Fibroblast of the conjunctiva (primary cell): ENCODE measurements around the gene ZBTB7A.

Experiments
- DNase-seq: peaks from one replicate; pipeline ENCODE4 v3.0.0-alpha.2; 2010; ENCODE audit warnings: low read depth

The ZBTB7A gene

DNA sequence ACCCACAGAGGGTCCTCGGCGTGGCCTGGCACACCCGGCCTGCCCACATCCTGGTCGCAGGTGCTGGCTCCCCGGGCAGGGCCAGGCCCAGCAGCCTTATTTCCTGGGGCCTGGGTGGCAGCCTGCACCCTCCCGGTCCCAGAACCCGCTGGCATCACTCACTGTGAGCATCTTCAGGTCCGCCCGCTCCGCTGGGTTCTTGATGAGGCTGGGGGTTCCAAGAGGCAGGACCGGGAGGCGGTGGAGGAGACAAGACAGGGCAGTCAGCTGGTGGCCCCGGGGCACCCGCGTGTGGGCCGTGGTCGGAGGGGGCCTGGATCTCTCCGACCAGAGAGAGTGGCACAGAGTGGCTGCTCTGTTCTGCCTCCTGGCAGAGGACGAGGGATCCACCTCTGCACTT is 27.6 kb upstream of the ZBTB7A start:
- DNase-seq: no peak

DNA sequence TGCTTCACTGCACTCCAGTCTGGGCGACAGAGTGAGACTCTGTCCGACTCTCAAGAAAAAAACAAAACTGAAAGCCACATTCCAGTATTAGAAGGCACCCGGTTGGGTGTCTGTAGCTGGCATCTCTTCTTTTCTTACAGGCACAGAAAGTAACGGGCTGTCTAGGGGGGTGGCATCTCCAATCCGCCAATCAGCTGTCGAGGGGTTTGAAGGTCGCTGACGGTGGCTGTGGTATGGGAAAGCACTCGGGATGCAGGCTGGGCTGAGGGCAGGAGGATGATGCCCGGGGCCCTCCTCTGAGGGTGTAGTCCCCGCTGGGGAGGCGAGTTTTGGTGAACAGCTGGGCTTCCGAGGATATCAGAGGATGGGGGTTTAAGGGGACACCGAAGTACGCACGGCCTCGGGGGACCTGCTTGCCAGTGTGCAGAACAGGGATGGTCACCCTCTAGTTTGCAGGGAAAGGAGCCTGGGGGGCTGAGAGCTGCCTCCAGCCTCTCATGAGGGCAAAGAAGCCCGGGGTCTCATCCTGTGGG is 27.0 kb upstream of the ZBTB7A start:
- DNase-seq: no peak

DNA sequence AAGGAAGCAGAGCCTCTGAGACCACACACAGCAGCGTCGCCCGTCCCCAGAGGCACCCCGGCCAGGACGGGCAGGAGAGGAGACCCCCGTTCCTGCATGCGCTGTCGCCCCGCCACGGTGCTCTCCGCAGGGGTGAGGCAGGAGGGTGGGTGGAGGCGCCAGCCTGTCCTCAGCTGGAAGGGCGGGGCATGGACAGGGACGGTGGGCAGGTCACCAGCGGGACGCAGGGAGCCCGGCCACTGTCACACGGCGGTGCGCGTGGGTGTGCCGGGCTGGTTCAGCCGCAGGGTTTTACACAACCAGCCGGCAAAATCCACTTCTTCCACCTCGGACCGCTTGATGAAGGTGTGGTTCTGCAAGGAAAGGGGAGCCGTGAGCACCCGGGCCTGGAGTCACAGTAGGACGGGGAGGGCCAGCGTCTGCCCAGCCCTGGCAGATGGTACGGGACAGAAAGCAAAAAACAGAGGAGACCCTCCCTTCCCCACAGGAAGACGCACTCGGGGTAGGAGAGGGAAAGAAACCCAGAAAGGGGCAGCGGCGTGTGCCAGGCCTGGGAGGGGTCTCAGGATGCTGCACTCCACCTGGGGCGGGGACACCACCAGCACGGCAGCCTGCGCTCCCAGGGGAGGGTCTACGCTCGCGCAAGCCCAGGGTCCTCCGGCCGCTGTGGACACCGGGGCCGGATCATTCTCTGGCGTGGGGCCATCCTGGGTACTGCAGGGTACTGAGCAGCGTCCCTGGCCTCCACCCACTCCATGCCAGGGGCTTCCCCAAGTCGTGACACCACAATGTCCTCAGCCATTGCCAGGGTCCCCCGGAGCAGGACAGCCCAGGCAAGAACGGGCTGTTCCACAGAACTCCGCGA is 23.9 kb upstream of the ZBTB7A start:
- no peak for DNase-seq

DNA sequence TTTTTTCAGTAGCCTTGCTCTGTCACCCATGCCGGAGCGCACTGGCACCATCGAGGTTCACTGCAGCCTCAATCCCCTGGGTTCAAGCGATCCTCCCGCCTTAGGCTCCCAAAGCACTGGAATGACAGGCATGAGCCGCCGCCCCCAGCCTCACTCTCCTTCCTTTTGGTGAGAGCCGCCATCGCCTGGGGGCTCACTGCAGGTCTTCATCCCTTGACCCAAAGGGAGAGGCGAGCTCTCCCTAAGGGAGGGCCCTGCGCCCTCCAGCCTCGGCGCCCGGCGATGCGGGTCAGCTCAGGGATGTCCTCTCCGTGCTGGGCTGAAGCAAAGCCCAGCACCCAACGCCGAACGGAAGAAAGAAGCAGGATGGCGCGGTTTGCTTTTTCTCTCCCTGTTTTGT is 23.2 kb upstream of the ZBTB7A start:
- DNase-seq: no peak

DNA sequence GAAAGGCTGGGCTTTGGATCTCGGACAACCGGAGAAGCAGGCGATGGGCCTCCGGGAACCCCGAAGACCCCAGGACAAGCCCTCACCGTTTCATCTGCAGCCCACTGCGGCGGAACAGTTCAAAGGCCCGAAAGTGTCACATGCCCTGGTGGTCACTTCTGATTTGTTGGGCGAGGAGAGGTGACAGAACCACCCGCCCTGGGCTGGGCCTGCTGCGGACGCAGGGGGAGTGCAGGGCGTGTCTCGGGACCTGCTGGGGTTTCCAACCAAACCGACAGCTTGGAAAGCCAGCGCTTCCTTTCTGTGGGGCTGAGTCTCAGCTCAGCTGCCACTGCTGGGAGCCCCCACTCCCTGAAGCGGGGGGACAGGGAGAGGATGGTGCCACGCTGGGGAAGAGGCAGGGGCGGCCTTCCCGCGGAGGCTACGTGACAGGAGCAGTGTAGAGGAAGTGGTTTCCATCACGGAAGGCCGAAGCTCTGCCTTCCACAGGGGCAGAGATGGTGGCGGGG is 22.8 kb upstream of the ZBTB7A start:
- DNase-seq: no peak

DNA sequence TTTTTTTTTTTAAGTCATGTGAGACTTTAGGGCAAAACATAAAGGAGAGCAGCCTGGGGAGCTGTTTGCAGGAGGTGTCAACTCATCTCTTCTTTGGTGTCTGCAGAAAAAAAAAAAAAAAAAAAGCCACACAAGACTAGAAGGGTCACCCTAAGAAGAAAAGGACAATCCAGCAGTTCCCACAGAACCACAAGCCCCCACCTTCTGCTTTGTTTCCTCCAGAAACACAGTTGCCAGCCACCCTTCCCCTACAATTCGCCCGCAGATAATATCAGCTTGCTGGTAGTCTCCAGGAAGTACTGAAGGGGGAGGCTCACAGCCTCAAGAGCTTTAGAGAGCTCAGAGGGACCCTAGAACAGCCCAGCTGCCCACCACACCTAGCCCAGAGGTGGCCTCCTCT is 22.3 kb upstream of the ZBTB7A start:
- no peak for DNase-seq

DNA sequence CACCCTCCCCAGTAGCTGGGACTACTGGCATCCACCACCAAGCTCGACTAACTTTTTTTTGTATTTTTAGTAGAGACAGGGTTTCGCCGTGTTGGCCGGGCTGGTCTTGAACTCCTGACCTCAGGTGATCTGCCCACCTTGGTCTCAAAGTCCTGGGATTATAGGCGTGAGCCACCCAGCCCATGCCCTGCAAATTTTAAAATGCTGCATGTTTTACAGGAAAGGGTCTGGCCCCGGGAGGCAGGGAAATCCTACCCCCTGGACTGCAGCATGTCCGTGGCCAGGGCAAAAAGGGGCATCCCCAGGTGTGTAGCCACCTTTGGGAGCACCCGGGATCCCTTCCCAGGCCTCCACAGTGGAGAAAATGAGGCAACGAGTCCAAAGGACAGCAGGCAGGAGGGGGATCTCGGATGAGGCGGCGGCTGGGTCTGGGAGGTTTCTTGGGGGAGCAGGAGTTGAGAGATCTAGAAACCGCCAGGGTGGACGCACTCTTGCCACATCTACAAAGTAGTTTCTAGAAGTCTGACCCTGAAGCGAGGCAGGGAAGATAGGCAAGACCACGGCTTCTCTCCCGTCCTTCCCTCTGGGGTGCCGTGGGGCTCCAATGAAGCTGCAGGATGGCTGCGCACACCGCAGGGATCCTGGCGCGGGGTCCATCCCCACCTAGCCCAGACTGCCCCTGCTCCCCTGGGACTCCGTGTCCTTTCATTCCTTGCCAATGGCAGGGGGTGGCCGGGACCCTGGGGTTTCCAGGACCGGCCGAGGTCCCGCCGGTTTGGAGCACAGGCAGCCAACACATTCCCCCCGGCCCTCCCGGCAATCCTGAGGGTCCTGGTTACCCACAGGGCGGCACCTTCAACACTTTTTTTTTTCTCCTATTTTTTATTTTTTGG is 21.3 kb upstream of the ZBTB7A start:
- no peak for DNase-seq

DNA sequence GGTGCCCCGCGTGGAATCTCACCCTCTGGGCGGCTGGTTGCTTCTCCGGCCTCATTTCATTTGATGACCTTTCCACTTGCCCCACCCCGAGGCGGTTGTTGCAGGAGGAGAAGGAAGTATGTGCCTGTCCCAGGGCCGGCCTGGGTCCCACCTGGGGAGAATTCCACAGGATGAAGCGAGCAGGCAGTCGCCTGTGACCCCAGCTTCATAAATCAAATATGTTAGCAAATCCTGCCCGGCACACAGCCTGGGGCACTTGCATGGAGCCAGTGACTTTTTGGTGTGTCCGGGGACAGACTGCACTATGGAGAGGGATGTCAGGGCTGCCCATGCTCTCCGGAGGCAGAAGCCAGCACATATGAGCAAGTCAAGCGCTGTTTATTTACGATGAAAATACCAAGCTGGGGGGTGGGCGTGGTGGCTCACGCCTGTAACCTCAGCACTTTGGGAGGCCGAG is 19.7 kb upstream of the ZBTB7A start:
- no peak for DNase-seq

DNA sequence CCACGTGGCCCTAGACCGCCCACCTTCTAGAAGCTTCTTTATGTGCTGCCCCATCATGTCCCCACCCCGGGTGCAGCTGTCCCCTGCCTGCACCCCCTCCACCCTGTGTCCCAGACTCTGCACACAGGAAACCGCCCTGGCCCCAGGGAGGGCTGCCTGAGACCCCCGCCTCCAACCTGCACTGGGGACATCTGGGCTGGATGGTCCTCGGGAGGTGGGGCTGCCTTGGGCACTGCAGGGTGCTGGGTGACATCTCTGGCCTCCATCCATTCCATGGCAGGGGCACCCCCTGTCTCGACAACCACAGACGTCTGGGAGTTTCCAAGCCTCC is 17.8 kb upstream of the ZBTB7A start:
- DNase-seq: no peak

DNA sequence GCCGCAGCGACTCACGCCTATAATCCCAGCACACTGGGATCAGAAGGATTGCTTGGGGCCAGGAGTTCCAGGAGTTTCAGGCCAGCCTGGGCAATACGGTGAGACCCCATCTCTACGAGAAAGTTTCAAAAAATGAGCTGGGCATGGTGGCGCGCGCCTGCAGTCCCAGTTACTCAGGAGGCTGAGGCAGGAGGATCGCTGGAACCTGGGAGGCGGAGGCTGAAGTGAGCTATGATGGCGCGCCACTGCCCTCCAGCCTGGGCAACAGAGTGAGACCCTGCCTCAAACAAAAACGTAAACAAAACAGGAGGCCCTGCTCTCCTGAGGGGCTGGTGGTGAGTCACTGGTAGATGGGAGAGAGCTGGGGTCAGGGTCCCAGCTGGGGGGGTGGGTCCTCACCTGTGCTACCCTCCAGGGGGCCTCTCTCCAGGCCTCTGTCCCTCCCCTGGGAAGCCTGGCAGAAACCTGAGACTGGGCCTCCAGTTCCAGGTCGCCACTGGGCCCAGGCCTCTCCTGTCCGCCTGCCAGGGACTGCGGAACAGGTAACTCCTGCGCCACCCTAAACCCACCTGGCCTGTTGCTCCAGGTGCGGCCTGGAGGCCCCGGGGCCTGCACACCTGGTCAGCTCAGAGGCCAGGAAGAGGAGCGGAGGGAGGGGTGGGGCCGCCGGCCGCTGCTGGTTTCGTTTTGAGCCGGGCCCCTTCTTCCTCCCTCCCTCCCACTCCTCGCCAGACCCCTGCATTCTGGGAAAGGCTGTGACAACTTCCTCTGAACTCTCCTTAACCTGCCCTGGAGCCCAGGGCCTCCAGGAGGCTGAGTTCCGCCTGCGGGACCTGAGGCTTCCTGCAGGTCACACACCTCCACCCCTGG is 17.2 kb upstream of the ZBTB7A start:
- DNase-seq: no peak

DNA sequence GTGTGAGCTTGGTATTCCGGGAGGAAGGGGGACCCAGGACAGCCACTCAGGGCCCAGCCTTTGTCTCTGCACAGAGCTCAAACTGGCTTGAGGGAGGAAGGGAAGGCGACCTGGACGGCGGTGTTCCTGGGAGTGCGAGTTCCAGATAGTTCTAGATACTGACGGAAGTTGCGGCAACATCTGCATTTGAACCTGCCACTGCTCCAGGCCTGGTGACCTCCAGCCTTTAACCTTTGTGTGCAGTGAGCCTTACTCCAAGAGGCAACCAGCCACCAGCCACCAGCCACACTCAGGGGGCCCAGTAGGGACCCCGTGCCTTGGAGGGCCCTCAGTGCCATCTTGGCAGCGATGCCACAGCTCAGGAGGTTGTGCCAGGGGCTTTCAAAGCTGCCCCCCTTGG is 15.5 kb upstream of the ZBTB7A start:
- DNase-seq: no peak

DNA sequence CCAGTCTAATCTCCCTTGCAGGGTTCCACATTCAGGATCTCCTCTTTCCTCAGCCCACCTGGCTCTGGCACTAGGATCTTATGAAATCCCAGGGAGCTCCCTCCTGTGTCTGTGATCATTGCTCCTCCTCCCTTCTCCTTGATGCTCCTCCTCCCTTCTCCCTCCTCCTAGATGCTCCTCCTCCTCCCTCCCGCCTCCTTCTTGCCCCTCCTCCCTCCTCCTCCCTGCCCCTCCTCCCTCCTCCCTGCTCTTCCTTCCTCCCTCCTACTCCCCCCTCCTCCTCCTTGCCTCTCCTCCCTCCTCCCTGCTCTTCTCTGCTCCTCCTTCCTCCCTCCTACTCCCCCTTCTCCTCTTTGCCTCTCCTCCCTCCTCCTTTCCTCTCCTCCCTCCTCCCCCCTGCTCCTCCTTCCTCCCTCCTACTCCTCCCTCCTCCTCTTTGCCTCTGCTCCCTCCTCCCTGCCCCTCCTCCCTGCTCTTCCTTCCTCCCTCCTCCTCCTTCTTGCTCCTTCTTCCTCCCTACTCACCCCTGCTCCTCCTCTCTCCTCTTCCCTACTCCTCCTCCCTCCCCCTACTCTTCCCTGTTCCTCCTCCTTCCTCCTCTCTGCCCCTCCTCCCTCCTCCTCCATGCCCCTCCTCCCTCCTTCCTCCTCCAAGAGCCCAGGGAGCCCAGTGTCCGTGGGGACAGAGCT is 14.9 kb upstream of the ZBTB7A start:
- DNase-seq: no peak

DNA sequence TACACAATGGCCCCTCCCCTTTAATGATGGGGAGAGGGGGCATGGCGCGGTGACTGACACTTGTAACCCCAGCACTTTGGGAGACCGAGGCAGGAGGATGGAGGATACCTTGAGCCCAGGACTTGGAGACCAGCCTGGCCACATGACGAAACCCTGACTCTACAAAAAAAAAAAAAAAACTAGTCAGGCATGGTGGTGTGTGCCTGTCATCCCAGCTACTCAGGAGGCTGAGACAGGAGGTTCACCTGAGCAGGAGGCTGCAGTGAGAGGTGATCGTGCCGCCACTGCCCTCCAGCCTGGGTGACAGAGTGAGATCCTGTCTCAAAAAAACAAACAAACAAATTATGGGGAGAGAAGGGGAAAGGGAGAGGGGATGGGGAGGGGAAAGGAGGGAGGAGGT is 13.8 kb upstream of the ZBTB7A start:
- no peak for DNase-seq

DNA sequence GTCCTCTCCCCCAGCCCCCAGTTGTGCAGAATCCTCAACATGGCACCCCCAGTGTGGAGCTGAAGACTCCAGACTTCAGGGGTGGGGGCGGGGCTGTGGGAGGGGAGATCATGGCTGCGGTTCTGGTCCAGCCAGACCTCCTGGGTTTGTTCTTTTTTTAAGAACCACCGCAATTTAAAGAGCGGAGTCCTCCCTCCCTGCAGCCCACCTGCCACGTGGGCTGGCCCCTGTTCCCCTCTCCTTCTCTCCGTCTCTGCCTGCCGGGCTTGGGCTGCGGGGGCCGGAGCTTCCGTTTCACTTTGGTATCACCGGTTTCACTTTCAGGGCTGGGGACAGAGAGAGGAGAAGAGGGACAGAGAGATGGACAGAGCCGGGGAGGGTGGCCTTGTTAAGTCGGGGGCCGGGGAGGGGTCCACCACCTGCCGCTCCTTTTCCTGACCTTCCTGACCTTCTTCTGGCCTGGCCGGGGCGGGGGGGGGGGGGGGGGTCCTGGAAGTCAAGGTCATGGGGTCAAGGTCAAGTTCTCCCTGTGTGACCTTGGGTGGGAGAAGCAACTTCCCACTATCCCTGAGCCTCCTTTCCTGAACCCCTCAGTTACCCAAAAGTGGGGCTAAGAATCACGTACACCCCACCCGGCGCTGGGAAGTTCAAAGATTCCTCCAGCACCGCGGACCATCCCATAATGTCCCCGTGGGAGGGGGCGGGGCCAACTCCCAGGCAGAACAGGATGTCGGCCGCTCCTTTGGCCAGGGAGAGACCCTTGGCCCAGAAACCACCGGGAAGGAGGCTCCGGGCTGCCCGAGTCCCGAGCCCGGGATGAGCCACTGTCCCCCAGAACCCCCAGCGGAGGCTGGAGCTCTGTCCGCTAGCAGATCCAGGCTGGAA is 11.3 kb upstream of the ZBTB7A start:
- DNase-seq: no peak

DNA sequence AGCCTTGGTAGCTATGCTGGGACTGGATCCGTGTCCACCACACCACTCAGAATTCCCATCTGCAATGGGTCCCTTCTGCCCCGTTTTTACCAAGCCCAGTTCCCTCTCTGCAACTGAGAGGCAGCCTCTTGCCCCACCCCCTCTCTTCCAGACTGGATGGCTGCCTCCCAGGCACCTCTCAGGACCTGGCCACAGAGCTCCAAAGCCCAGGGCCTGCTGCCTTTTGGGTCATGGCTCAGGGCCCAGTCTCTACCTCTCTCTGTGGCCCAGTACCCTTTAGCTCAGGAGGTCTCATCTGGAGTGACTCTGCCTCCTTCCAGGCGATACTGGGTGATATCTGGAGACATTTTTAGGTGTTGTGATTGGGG is 10.3 kb upstream of the ZBTB7A start:
- no peak for DNase-seq

DNA sequence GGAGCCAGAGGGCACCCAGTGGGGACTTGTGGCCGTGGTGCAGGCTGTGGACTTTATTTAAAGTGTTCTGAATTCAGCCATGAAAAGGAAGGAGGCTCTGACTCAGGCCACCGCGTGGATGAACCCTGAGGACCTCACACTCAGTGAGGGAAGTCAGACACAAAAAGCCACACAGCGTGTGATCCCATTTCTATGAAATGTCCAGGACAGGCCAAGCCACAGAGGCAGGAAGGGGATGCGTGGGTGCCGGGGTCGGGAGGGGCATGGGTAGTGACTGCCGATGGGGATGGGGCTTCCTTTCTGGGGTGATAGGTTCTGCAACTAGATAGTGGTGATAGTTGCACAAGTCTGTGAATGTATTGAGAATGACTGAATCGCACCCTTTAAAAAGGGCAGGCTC is 8.7 kb upstream of the ZBTB7A start:
- DNase-seq: no peak

DNA sequence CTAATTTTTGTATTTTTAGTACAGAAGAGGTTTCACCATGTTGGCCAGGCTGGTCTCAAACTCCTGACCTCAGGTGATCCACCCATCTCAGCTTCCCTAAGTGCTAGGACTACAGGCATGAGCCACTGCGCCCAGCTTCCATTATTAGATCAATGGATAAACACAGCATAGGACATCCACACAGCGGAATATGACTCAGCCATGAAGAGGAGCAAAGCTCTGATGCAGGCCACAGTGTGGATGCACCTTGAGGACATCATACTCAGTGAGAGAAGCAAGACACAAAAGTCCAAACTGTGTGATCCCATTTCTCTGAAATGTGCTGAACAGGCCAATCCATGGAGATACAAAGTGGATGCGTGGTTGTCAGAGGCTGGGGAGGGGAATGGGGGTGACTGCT is 4.9 kb upstream of the ZBTB7A start:
- DNase-seq: no peak

DNA sequence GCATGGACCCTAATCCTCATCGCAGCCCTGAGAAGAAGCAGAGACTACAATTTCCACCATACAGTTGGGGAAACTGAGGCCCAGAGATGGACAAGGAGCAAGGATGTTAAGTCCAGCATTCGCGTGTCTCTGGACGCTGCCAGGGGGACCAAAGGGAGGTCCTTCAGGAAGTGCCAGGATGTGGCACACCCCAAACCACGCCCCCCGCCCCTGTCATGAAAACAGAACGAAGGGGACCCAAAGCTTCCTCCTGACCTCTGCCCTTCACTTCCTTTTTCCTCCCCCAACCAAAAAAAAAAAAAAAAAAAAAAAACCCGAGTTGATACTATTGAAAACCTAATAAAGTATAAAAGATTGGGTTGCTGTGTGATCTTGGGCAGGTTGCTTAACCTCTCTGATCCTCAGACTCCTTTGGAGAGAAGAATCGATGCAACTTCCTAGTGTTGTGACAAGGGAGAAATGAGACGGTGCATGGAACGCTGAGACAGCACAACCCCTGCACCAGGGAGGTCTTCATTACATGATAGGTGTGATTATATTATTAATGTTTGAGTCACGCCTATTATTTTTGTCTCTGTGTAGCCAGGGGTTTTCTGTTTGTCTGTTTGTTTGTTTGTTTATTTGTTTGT is 2.7 kb upstream of the ZBTB7A start:
- no peak for DNase-seq

DNA sequence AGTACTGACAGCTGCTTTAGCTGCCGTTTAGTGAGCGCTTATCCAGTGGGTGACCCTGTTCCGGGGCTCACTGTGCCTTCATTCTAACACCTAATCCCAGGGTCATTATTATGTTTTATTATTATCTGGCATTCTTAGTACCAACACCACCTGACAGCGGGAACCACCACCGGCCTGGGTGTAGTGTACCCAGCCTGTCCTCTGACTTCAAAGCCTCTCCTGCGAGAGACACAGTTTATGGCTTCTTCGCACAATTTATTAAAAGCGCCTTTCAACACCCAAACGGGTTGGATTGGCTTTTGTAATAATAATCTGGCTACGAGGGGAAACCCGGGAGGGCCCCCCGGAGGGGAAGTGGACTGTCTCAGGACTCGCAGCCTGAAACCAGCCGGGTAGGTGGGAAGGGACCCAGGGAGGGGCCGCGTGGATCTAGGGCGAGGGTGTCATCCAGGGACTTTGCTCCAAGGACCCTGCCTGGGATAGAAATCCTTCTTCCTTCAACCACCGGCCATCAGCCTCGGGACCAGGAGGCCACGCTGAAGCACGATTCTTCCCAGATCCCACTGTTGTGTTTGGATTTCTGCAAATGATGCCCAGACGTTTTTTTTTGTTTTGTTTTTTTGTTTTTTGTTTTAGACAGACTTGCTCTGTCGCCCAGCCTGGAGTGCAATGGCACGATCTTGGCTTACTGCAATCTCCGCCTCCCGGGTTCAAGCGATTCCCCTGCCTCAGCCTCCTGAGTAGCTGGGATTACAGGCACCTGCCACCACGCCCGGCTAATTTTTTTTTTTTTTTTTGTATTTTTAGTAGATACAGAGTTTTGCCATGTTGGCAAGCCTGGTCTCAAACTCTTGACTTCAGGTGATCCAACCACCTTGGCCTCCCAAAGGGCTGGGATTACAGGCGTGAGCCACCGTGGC is 1.6 kb upstream of the ZBTB7A start:
- DNase-seq: no peak
